Neural cell (in vitro differentiated cells): ENCODE results near the gene ZNF160.

ENCODE experiments used
- EP300 ChIP-seq: fragments of 450-650 bp; conservative IDR thresholded peaks from 2 replicates; pipeline ENCODE4 v1.6.1; 2014; ENCODE audit warnings: antibody characterized with exemption, mild to moderate bottlenecking, moderate library complexity; ENCODE audit not compliant: poor library complexity, severe bottlenecking
- EZH2 ChIP-seq: fragments of 200-600, 300-800 bp; shearing (Covaris generic), sonication (generic); IDR thresholded peaks from 2 replicates; pipeline ENCODE4 v1.6.1; 2014; ENCODE audit warnings: antibody characterized with exemption, low read length, borderline replicate concordance, mild to moderate bottlenecking; ENCODE audit not compliant: insufficient read depth, poor library complexity, severe bottlenecking
- TF ChIP-seq, protein P1 (sequence below): fragments of 450-650 bp; IDR thresholded peaks from 2 replicates; pipeline ENCODE4 v1.5.1; 2014; ENCODE audit warnings: antibody characterized with exemption, mild to moderate bottlenecking, moderate library complexity; ENCODE audit not compliant: poor library complexity, severe bottlenecking

DNA sequence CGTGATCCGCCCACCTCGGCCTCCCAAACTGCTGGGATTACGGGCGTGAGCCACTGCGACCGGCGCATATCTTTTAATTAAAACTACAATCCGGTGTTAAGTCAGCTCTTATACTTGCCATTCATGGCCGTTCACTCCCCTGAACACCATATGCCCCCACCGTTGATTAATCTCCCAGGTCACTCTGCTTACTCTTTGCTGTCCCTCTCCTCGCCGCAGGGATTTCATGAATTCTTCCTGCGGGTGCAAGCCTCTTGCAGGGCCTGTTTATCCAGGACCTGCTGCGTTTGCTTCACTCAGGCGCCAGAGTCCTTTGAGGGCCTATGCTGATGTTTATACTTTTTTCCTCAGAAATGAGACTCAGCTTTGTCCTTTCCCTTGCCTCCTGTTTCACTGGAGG, 57.7 kb downstream of the ZNF160 start:
- TF ChIP-seq, protein P1, sequence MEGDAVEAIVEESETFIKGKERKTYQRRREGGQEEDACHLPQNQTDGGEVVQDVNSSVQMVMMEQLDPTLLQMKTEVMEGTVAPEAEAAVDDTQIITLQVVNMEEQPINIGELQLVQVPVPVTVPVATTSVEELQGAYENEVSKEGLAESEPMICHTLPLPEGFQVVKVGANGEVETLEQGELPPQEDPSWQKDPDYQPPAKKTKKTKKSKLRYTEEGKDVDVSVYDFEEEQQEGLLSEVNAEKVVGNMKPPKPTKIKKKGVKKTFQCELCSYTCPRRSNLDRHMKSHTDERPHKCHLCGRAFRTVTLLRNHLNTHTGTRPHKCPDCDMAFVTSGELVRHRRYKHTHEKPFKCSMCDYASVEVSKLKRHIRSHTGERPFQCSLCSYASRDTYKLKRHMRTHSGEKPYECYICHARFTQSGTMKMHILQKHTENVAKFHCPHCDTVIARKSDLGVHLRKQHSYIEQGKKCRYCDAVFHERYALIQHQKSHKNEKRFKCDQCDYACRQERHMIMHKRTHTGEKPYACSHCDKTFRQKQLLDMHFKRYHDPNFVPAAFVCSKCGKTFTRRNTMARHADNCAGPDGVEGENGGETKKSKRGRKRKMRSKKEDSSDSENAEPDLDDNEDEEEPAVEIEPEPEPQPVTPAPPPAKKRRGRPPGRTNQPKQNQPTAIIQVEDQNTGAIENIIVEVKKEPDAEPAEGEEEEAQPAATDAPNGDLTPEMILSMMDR: no peak
- TF ChIP-seq EZH2 (no peak), EP300 (no peak)
